HepG2 (cell line): ENCODE results near the gene SUPT4H1. TPM values are rescaled to one million over a fixed set of nuclear protein-coding genes. Genes with fewer than 3 reads are reported as not detected.

Experiments
- BHLHE40 ChIP-seq: IDR thresholded peaks from 2 replicates; pipeline ENCODE4 v1.6.1; 2011; ENCODE audit warnings: low read length, improper control_type of control experiment
- BRD4 ChIP-seq: sonication (generic); formaldehyde crosslinking; IDR thresholded peaks from 2 replicates; pipeline ENCODE4 v1.4.0; 2020; ENCODE audit warnings: missing genetic modification reagents
- CC2D1A ChIP-seq: sonication (generic); formaldehyde crosslinking; IDR thresholded peaks from 2 replicates; pipeline ENCODE4 v1.8.1; 2023; ENCODE audit warnings: mild to moderate bottlenecking, missing genetic modification reagents
- CSRNP2 ChIP-seq: sonication (generic); formaldehyde crosslinking; conservative IDR thresholded peaks from 2 replicates; pipeline ENCODE4 v1.8.0; 2022; ENCODE audit warnings: low read depth, missing genetic modification reagents
- DBP ChIP-seq: sonication (generic); formaldehyde crosslinking; IDR thresholded peaks from 2 replicates; pipeline ENCODE4 v1.4.0; 2020; ENCODE audit warnings: missing genetic modification reagents; ENCODE audit errors: not compliant biosample characterization
- KDM1A ChIP-seq: IDR thresholded peaks from 2 replicates; pipeline ENCODE4 v1.6.1; 2016; ENCODE audit warnings: missing compliant biosample characterization
- KMT2B ChIP-seq: IDR thresholded peaks from 2 replicates; pipeline ENCODE4 v1.6.1; 2016; ENCODE audit warnings: missing genetic modification reagents, missing compliant biosample characterization
- MAFK ChIP-seq, 2 experiments: IDR thresholded peaks in 1 of 2; conservative IDR thresholded peaks in 1 of 2; 2 replicates each; pipeline ENCODE4 v1.6.1; 2011; ENCODE audit warnings: improper control_type of control experiment in 2 of 2, low read length in 2 of 2
- PRPF4 ChIP-seq: fragments of 200-400 bp; formaldehyde crosslinking; IDR thresholded peaks from 2 replicates; pipeline ENCODE4 v1.6.1; 2016; ENCODE audit warnings: low read length, low read depth; ENCODE audit not compliant: poor library complexity, severe bottlenecking
- SIN3B ChIP-seq: fragments of 150-350 bp; IDR thresholded peaks from 2 replicates; pipeline ENCODE4 v1.6.1; 2014; ENCODE audit warnings: low read length
- STAT5B ChIP-seq: sonication (generic); formaldehyde crosslinking; IDR thresholded peaks from 2 replicates; pipeline ENCODE4 v1.4.0; 2020; ENCODE audit warnings: missing genetic modification reagents
- TARDBP ChIP-seq: sonication (generic); formaldehyde crosslinking; IDR thresholded peaks from 2 replicates; pipeline ENCODE4 v1.8.0; 2022; ENCODE audit warnings: mild to moderate bottlenecking, missing genetic modification reagents
- WIZ ChIP-seq: sonication (generic); formaldehyde crosslinking; IDR thresholded peaks from 2 replicates; pipeline ENCODE4 v1.5.1; 2020; ENCODE audit warnings: mild to moderate bottlenecking, missing genetic modification reagents
- ZNF609 ChIP-seq: sonication (generic); formaldehyde crosslinking; IDR thresholded peaks from 2 replicates; pipeline ENCODE4 v1.4.0; 2020; ENCODE audit warnings: mild to moderate bottlenecking, missing genetic modification reagents, borderline replicate concordance
- ZNF777 ChIP-seq: sonication (generic); formaldehyde crosslinking; IDR thresholded peaks from 2 replicates; pipeline ENCODE4 v1.4.0; 2020; ENCODE audit warnings: missing genetic modification reagents
- ZZZ3 ChIP-seq: sonication (generic); formaldehyde crosslinking; IDR thresholded peaks from 2 replicates; pipeline ENCODE4 v1.4.0; 2020; ENCODE audit warnings: missing genetic modification reagents, mild to moderate bottlenecking, borderline replicate concordance
- polyA plus RNA-seq, 8 experiments: library from polyadenylated mRNA; depleted of rRNA in 3 of 8; stranded (reverse) in 7 of 8; unstranded in 1 of 8; fragments of >200 nt; fragmentation: Illumina TruSeq in 4 of 8; extraction: Trizol in 4 of 8; gene quantifications; 2 replicates each; pipeline versions ENCODE4 v1.2.1 to v1.2.3, GENCODE V29; 2011 to 2016; ENCODE audit warnings: low read depth in 4 of 8, missing spikeins in 1 of 8, mixed read lengths in 1 of 8; ENCODE audit not compliant: insufficient read depth in 1 of 8
- total RNA-seq, 5 experiments: library from RNA; depleted of rRNA; stranded (reverse); fragments of >200 nt; fragmentation: Illumina TruSeq; extraction: Trizol; gene quantifications; 2 replicates each; pipeline ENCODE4 v1.2.3, GENCODE V29; 2016; ENCODE audit warnings: low read depth in 1 of 5
- TF ChIP-seq, protein P1 (sequence below): sonication (generic); formaldehyde crosslinking; IDR thresholded peaks from 2 replicates; pipeline ENCODE4 v1.4.0; 2020; ENCODE audit warnings: low read depth, mild to moderate bottlenecking, missing genetic modification reagents

SUPT4H1 gene
- total and polyA plus RNA-seq, 2 of the 13 experiments (the other 11 are each of a cell fraction or from before 2014, with no cell fraction given) = 155 to 244 TPM

DNA sequence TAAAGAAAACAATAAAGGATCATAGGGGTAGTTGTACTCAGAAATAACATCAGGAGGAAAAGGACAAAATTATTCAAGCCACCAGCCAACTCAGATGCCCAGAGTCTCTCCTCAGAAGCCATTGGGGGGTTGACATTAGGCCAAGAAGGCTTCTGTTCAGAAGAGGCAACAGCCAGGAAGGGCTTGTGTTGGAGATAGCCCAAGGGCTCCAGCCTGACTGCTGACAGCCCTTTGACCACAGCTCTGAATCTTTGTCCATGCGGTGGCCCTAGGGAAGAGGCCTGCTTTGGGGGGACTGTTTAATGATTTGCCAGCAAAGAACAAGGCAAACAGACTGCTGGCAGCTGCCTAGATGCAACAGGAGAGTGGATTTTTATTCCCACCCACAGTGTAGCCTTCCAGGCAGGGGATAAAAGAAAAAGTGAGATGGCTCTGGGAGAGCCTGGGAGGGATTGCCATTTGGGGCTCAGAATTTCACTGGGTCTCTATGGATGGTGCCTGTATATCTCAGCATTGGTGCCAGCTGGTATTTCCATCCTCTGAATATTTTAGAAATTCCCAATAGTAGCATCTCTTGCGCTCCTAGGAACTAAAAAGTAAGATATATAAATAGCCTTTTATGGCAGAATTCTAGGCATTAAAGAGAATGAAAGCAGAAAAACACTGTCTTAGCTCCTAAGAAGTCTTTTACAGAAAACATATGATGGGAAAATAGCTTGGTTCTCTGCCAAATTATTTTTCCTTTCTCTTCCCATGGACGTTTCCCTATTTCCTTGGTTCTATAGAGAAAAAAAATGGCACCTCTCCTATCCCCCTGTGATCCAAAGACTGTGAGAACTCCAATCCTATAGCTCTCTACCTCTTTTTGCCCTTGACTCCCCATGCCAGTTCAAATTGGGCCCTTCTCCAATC lies 29.4 kb upstream of the SUPT4H1 start (continued):
- TF ChIP-seq PRPF4 = no peak
- TF ChIP-seq CC2D1A = no peak
- peak; percentile 34 for TF ChIP-seq ZNF777 (CRISPR knock-in tag)
- TF ChIP-seq WIZ (CRISPR knock-in tag) = no peak
- no peak for TF ChIP-seq MAFK (conservative IDR thresholded peaks at IDR 0.05 in 1 of 2, IDR thresholded peaks at IDR 0.05 in 1 of 2; ENCODE audit: low read length in 2 of 2)
- TF ChIP-seq ZZZ3 = no peak
- TF ChIP-seq, protein P1, sequence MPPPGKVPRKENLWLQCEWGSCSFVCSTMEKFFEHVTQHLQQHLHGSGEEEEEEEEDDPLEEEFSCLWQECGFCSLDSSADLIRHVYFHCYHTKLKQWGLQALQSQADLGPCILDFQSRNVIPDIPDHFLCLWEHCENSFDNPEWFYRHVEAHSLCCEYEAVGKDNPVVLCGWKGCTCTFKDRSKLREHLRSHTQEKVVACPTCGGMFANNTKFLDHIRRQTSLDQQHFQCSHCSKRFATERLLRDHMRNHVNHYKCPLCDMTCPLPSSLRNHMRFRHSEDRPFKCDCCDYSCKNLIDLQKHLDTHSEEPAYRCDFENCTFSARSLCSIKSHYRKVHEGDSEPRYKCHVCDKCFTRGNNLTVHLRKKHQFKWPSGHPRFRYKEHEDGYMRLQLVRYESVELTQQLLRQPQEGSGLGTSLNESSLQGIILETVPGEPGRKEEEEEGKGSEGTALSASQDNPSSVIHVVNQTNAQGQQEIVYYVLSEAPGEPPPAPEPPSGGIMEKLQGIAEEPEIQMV (CRISPR knock-in tag) = peak; percentile 64; the same call in 1 of the 2 replicates
- TF ChIP-seq DBP (CRISPR knock-in tag) = no peak
- no peak; the same call in 1 of the 2 replicates for TF ChIP-seq CSRNP2 (CRISPR knock-in tag)
- no peak for TF ChIP-seq KDM1A (CRISPR knock-in tag)
- TF ChIP-seq KMT2B (CRISPR knock-in tag) = peak; percentile 86
- TF ChIP-seq TARDBP = peak; percentile 97
- TF ChIP-seq SIN3B = no peak
- no peak for TF ChIP-seq STAT5B (CRISPR knock-in tag)
- TF ChIP-seq BRD4 = peak; percentile 98
- no peak for TF ChIP-seq BHLHE40
- peak; percentile 89 for TF ChIP-seq ZNF609
